Umbilical cord (tissue), 2 donors: ENCODE measurements around the gene SLC22A23. TPM values are rescaled to one million over a fixed set of nuclear protein-coding genes. Genes with fewer than 3 reads are reported as not detected.

Experiments
- DNase-seq: peaks from one replicate; pipeline ENCODE4 v3.0.0-alpha.2; 2015; ENCODE audit warnings: low spot score
- total RNA-seq: library from RNA; depleted of rRNA; stranded (reverse); fragments of >200 nt; gene quantifications from one replicate; pipeline ENCODE4 v1.2.3, GENCODE V29; 2014; ENCODE audit warnings: low replicate concordance; ENCODE audit not compliant: insufficient read depth

Gene SLC22A23
- total RNA-seq, 1 donor from 2014 or later: 18.5 TPM

- DNase-seq: no peak
These were observed 34.3 kb downstream of the SLC22A23 start for GRCh38 chr6:3422435-3423070.

GRCh38 chr6:3421791-3422434 lies 34.9 kb downstream of the SLC22A23 start:
- peak; percentile 81 for DNase-seq

GRCh38 chr6:3421143-3421542 lies 35.7 kb downstream of the SLC22A23 start:
- no peak for DNase-seq

- no peak for DNase-seq
These were observed 37.1 kb downstream of the SLC22A23 start for GRCh38 chr6:3419624-3420272.

GRCh38 chr6:3418496-3419060 lies 38.3 kb downstream of the SLC22A23 start:
- no peak for DNase-seq

GRCh38 chr6:3417473-3417872 lies 39.4 kb downstream of the SLC22A23 start:
- DNase-seq: no peak

- no peak for DNase-seq
These were observed 41.4 kb downstream of the SLC22A23 start for GRCh38 chr6:3415490-3415889.

- no peak for DNase-seq
These were observed 41.8 kb downstream of the SLC22A23 start for GRCh38 chr6:3415082-3415453.

- DNase-seq: peak; percentile 83
These were observed 42.3 kb downstream of the SLC22A23 start for GRCh38 chr6:3414327-3415081.

- no peak for DNase-seq
These were observed 43.3 kb downstream of the SLC22A23 start for GRCh38 chr6:3413592-3413991.

- DNase-seq: no peak
These were observed 43.9 kb downstream of the SLC22A23 start for GRCh38 chr6:3412779-3413500.

- no peak for DNase-seq
These were observed 44.7 kb downstream of the SLC22A23 start for GRCh38 chr6:3411967-3412778.

GRCh38 chr6:3410385-3411360 lies 46.2 kb downstream of the SLC22A23 start:
- peak; percentile 48 for DNase-seq

- peak; percentile 64 for DNase-seq
These were observed 47.0 kb downstream of the SLC22A23 start for GRCh38 chr6:3409699-3410384.

- no peak for DNase-seq
These were observed 48.2 kb downstream of the SLC22A23 start for GRCh38 chr6:3408665-3409064.

- DNase-seq: no peak
These were observed 49.0 kb downstream of the SLC22A23 start for GRCh38 chr6:3407840-3408239.

- DNase-seq: no peak
These were observed 49.7 kb downstream of the SLC22A23 start for GRCh38 chr6:3406891-3407809.
